ENCODE measurements around the gene USF3. TPM values are rescaled to one million over a fixed set of nuclear protein-coding genes. Genes with fewer than 3 reads are reported as not detected.

Gene USF3
- total RNA-seq, 2 donors from 2014 or later = 15.5 to 17.6 TPM

DNA sequence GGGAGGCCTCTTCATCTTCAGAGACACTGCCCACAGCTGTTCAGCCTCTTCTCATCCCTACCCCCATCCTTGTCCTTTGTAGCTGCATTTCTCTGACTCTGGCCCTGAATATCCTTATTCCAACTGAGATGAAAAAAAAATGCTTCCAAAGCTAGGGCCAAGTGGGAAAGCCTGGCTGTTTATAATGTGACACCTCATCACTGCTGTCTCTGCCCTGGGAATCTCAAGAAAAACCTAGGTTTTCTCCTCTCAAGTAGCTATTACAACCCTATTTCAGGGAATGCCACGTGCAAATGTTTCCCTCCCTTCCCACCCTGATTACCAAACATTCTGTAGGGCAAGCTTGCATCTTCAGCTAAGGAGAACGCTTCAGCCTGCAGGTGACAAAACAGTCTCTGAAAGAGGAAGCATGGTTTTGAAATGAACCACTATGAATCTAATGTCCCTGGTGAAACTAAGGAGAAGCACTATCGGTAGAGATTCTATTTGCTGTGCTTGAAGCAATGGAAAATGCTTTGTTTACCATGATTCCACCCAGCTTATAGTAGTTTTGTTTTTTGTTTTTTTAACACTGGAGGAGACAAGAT, 65.4 kb downstream of the USF3 start:
- Histone ChIP-seq H3K9ac (ENCODE audit: extremely low read depth, low read length, poor library complexity, severe bottlenecking) (no peak overlapping the region), H3K4me1 (ENCODE audit: control insufficient read depth, insufficient read depth, low read length) (no peaks in the 10 kb centered on the region), H3K4me3 (ENCODE audit: low read length) (no peak overlapping the region), H3K9me3 (ENCODE audit: control insufficient read depth, low read length) (no peaks in the 10 kb centered on the region), H3K27me3 (ENCODE audit: control insufficient read depth, insufficient read depth, low read length, poor library complexity, severe bottlenecking) (no peaks in the 10 kb centered on the region), H3K27ac (ENCODE audit: low read depth, low read length) (no peak overlapping the region), H3K36me3 (ENCODE audit: control insufficient read depth, insufficient read depth, low read length) (no peaks in the 10 kb centered on the region)
- peaks cover 4% of the 10 kb centered on the region for H3K27me3 Mint-ChIP-seq (ENCODE audit: insufficient read depth)
- no peak for DNase-seq
- no peaks in the 10 kb centered on the region for H3K36me3 Mint-ChIP-seq (ENCODE audit: low read depth)
- 83 to 100% methylated on average over 1 to 3 of the region's 3 CpGs for WGBS, 2 experiments (ENCODE audit: insufficient coverage in 1 of 2, insufficient read length in 1 of 2)
- TF ChIP-seq, protein P1, sequence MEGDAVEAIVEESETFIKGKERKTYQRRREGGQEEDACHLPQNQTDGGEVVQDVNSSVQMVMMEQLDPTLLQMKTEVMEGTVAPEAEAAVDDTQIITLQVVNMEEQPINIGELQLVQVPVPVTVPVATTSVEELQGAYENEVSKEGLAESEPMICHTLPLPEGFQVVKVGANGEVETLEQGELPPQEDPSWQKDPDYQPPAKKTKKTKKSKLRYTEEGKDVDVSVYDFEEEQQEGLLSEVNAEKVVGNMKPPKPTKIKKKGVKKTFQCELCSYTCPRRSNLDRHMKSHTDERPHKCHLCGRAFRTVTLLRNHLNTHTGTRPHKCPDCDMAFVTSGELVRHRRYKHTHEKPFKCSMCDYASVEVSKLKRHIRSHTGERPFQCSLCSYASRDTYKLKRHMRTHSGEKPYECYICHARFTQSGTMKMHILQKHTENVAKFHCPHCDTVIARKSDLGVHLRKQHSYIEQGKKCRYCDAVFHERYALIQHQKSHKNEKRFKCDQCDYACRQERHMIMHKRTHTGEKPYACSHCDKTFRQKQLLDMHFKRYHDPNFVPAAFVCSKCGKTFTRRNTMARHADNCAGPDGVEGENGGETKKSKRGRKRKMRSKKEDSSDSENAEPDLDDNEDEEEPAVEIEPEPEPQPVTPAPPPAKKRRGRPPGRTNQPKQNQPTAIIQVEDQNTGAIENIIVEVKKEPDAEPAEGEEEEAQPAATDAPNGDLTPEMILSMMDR (conservative IDR thresholded peaks at IDR 0.05) = no peak
- H3K4me1 Mint-ChIP-seq = no peaks in the 10 kb centered on the region
- no peak overlapping the region for H3K27ac Mint-ChIP-seq
- H3K9me3 Mint-ChIP-seq = no peaks in the 10 kb centered on the region
- no peak overlapping the region for H3K4me3 Mint-ChIP-seq

DNA sequence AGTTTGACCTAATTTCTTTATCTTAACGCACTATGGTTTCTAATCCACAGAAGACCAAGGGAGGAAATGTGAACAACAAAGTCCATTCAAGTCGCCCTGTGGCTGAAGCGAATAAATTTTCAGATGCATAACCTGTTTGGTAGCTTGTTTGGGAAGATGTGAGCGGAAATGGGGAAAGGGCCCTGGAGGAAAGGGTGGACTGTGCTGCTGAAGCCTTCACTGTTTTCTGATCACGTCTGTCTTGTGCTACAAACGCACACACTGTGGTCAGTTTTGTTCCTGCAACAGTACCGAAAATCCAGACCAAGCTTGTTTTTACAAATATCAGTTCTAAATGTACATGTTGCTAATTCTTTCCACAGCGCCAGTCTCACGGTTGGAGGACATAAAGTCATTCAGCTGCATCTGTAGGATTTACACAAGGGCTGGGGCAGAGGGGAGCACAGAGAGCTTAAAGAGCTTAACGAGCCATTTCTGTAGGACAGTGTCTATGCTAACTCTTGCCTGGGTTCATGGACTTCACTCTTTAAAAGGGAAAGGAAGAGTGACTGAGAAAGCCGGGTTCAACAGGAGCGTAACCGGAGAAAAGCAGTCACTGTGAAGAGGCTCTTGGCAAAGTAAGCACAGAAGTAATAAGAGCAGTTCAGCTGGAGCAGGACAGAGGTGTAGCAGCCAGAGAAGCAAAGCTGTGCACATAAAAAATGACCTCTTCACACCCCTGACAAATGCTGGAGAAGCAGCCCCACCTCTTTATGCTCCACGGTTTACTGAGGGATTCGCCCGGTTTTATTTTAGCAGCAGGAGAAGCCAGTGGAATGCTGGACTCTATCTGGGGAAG, 66.6 kb downstream of the USF3 start:
- TF ChIP-seq, protein P1 (conservative IDR thresholded peaks at IDR 0.05) = no peak
- no peak for DNase-seq
- H3K4me1 Mint-ChIP-seq = no peaks in the 10 kb centered on the region
- no peak overlapping the region for H3K4me3 Mint-ChIP-seq
- no peak overlapping the region for H3K27ac Mint-ChIP-seq
- H3K9me3 Mint-ChIP-seq = no peaks in the 10 kb centered on the region
- WGBS, 2 experiments (ENCODE audit: insufficient coverage in 1 of 2, insufficient read length in 1 of 2) = 89 to 90% methylated on average over 14 to 16 of the region's 16 CpGs
- H3K4me1 ChIP-seq (ENCODE audit: control insufficient read depth, insufficient read depth, low read length) = no peaks in the 10 kb centered on the region
- H3K27me3 Mint-ChIP-seq (ENCODE audit: insufficient read depth) = peaks cover 14% of the 10 kb centered on the region
- no peak overlapping the region for H3K9ac ChIP-seq (ENCODE audit: extremely low read depth, low read length, poor library complexity, severe bottlenecking)
- no peak overlapping the region for H3K4me3 ChIP-seq (ENCODE audit: low read length)
- no peaks in the 10 kb centered on the region for H3K9me3 ChIP-seq (ENCODE audit: control insufficient read depth, low read length)
- no peaks in the 10 kb centered on the region for H3K36me3 Mint-ChIP-seq (ENCODE audit: low read depth)
- no peak overlapping the region for H3K27ac ChIP-seq (ENCODE audit: low read depth, low read length)
- peaks cover 4% of the 10 kb centered on the region for H3K27me3 ChIP-seq (ENCODE audit: control insufficient read depth, insufficient read depth, low read length, poor library complexity, severe bottlenecking)
- no peaks in the 10 kb centered on the region for H3K36me3 ChIP-seq (ENCODE audit: control insufficient read depth, insufficient read depth, low read length)

DNA sequence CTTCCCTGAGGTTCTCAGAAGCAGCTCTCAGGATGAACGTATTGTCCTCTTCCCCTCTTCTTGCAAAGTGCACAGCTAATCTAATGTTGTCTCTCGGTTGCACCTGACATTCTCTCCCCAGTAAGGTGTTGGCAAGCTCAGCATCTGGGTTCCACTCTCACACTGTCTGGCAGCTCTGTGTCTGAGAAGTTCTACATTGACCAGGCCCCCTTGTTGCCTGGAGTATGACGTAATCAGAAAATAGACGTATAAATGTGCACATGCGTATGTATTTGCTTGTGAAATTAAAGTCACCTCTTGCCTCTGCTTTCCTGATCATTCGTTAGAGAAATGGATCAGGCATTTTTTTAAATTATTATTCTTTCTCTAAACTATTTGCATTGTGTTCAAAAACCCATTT, 67.7 kb downstream of the USF3 start:
- H3K4me1 ChIP-seq (ENCODE audit: control insufficient read depth, insufficient read depth, low read length) = no peaks in the 10 kb centered on the region
- DNase-seq = no peak
- Mint-ChIP-seq H3K36me3 (ENCODE audit: low read depth) (no peaks in the 10 kb centered on the region), H3K4me3 (no peak overlapping the region), H3K27me3 (ENCODE audit: insufficient read depth) (peaks cover 23% of the 10 kb centered on the region), H3K9me3 (no peaks in the 10 kb centered on the region), H3K27ac (no peak overlapping the region), H3K4me1 (no peaks in the 10 kb centered on the region)
- no peak overlapping the region for H3K9ac ChIP-seq (ENCODE audit: extremely low read depth, low read length, poor library complexity, severe bottlenecking)
- H3K4me3 ChIP-seq (ENCODE audit: low read length) = no peak overlapping the region
- H3K36me3 ChIP-seq (ENCODE audit: control insufficient read depth, insufficient read depth, low read length) = no peaks in the 10 kb centered on the region
- WGBS, 2 experiments (ENCODE audit: insufficient coverage in 1 of 2, insufficient read length in 1 of 2) = 92 to 95% methylated on average over 5 to 6 of the region's 6 CpGs
- no peaks in the 10 kb centered on the region for H3K9me3 ChIP-seq (ENCODE audit: control insufficient read depth, low read length)
- TF ChIP-seq, protein P1 (conservative IDR thresholded peaks at IDR 0.05) = no peak
- peaks cover 11% of the 10 kb centered on the region for H3K27me3 ChIP-seq (ENCODE audit: control insufficient read depth, insufficient read depth, low read length, poor library complexity, severe bottlenecking)
- H3K27ac ChIP-seq (ENCODE audit: low read depth, low read length) = no peak overlapping the region

All from endodermal cell (in vitro differentiated cells).